Epidermal melanocyte (primary cell): ENCODE results near the gene LMBR1.
"Not testable (repeated sequence)": the region's sequence is repeated elsewhere in the genome, so short reads cannot be mapped to it uniquely, and the experiment has no call there.

Source experiments
- DNase-seq: peaks from one replicate; pipeline ENCODE4 v3.0.0; 2011; ENCODE audit warnings: low spot score; ENCODE audit not compliant: insufficient read length

LMBR1 gene

DNA sequence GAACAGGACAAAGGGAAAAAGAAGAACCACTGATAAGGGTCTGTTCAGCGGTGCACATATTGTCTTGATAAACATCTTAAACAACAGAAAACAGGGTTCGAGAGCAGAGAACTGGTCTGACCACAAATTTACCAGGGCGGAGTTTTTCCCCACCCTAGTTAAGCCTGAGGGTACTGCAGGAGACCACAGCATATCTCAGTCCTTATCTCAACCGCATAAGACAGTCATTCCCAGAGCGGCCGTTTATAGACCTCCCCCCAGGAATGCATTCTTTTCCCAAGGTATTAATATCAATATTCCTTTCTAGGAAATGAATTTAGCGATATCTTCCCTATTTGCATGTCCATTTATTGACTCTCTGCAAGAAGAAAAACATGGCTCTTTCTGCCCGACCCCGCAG, 195.7 kb downstream of the LMBR1 start:
- DNase-seq, result not testable (repeated sequence)

DNA sequence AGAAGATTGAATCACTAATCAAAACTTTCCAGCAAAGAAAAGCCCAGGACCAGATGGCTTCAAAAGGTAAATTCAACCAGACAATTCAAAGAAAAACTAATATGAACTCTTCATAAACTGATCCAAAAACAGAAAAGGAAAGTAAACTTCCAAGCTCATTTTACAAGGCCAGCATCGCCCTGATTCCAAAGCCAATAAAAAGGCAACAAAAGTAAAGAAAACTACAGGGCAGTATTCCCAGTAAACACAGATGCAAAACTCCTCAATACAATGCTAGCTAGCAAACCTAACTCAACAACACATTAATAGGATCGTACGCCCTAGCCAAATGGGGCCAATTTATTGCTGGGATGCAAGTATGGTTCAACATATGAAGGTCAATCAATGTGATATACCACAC, 199.4 kb downstream of the LMBR1 start:
- DNase-seq, result no peak

DNA sequence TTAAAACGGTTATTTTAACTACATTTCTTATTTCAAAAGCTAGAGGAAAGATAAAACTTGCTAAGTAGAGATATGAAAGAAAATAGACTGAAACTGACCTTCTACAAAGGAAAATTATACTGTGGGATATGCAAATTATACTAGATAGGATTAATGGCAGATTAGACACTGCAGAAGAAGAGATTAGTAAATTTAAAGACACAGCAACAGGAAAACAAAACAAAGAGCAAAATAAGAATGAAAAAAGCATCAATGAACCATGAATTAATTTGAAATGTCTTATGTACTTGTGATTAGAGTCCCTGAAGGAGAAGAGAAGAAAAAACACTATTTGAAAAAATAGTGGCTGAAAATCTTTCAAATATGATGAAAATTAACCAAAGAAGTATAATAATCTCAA, 200.1 kb downstream of the LMBR1 start:
- no peak for DNase-seq

DNA sequence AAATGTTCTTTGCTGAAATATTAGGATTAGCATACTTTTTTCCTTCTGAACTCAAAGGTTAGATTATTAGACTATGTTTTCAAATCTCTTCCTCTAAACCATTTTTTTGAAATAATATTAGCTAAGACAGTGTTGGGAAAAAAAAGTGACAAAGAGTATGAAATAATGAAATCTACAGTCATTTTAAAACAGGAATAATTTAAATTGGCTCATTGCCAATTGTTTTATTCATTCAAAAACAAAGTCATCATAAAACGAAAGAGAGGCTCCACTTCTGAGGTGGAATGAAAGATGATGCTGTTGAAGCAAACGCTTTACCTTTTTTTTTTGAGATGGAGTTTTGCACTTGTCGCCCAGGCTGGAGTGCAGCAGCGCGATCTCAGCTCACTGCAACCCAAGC, 201.2 kb downstream of the LMBR1 start:
- no peak for DNase-seq

DNA sequence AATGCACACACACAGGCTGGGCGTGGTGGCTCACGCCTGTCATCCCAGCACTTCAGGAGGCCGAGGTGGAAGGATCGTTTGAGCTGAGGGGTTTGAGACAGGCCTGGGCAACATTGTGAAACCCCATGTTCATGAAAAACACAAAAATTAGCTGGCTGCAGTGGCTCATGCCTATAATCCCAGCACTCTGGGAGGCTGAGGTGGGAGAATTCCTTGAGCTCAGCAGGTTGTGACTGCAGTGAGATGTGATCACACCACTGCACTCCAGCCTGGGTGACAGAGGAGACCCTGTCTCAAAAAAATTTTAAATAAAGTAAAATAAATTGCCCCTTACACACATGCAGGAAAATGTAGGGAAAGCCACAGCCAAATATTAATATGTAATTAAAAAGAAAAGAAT, 208.3 kb downstream of the LMBR1 start:
- DNase-seq, result no peak

DNA sequence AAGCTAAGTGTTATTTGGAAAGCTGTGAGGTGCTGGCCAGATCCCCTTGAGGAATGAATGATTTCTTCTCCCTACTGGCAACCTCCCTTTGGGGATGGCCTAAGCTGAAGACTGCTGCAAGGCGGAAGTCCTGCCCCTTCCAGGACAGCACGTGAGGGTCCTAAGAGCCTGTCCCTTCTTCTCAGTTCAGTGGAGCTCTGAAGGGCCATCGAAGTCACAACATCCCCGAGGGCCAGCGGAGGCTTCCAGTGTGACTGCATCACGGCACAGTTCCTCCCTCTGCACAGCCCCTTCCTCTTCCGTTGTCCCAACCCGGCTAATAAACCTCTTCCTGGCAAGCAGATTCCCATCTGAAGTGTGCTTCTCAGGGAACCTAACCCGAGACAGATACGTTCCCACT, 208.7 kb downstream of the LMBR1 start:
- DNase-seq, result no peak

DNA sequence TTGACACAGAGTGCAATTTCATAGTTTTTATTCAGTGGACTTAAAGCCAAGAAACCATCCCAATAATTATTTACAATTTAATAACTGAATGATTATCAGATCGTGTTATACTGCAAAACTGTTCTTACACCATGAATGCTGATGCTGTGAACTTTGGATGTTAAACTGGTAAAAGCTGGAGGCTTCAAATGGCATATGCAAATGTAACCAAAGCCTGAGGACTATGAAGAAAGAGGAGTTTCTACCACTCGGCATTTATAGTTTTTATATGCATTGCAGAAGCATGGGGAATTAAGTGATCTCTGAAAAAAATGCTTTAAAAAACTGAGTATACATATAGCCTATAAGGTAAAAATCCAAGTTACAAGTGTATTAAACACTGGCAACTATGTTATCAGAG, 210.1 kb downstream of the LMBR1 start:
- no peak for DNase-seq

DNA sequence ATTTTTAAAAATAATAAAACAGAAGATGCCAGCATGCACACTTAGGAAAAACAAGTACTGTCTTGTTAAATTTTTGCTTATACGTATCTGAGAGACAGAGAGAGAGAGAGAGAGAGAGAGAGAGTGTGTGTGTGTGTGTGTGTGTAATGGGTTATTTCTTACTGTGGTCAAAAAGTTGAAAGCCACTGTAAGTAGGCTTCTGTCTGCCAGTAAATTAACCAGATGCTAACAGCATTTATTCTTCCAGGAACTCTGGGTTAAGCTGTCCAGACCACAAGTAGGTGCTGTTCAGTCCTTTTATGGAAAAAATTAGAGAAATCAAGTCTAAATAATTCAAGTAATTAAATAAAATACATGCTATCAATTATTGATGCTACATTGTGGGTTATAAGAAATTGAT, 212.7 kb downstream of the LMBR1 start:
- DNase-seq, result no peak

DNA sequence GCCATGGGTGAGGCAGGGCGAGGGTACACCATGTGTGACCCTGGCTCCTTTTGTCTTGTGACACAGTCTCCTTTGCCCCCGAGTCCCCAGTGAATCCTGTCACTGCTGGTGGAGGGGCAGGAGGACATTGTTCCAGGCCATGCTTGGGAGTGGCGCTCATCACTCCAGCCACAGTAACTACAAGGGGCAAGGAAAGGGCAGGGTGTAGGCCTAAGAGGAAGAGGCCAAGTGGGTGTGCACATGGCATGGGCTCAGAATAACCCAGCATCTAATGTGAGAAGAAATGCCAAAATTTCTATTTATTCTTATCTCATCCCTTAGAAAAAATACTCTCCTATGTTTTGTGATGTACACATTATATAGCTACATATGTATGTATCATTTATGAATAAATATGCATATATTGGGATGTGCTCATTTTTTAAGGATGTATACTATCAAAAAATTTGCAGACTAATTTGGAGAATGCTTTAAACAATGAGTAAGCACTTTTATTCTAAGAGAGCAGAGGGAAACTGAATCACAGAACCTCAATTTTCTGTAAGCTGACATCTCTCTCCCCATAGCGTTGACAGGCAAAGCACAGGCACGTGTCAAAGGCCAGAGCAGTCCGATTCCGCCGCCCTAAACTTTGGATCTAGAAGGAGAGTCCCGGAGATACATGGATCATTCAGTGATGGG, 215.5 kb downstream of the LMBR1 start:
- DNase-seq, result no peak

DNA sequence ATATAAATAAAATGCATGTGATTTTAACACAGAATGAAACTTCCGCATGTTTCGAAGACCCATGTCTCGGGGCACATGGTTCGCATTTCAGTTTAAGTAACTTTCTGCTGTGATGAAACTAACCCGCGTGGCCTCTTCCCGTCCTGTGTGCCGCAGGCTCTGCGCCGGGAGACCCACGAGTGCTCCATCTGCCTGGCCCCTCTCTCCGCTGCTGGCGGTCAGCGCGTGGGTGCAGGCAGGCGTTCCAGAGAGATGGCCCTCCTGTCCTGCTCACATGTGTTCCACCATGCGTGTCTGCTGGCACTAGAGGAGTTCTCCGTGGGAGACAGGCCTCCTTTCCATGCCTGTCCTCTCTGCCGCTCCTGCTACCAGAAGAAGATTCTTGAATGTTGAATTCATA, 216.7 kb downstream of the LMBR1 start:
- no peak for DNase-seq

DNA sequence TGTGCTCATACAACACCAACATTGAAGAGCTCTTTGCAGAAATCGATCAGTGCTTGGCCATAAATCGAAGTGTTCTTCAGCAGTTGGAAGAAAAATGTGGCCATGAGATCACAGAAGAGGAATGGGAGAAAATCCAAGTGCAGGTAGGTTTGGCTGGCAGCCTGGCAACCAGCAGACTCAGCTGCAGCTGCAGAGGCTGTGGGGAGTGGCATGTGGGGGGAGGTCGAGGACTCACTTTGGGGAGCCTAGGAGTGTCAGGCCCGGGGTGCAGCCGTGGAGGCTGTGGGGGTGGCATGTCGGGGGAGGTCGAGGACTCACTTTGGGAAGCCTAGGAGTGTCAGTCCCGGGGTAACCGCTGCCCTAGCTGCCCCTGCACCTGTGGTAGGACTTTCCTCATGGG, 217.3 kb downstream of the LMBR1 start:
- DNase-seq, result no peak

DNA sequence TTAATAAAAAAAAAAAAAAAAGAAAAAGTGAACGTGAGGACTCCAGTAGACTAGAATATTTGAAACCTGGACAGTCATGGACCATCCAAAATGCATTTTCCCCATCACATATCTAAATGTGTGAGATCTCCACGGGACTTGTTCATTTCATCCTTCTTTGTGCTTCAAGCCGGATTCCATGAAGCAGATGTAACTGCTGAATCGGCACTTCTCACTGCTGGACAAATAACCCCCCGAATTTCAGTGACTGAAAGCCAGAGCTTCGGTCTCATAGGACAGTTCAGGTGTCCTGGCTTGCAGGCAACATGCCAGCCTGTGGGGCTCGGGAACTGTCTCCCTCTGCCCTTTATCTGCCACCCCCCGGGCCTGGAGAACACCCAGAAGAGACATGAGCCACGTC, 219.1 kb downstream of the LMBR1 start:
- DNase-seq, result no peak

DNA sequence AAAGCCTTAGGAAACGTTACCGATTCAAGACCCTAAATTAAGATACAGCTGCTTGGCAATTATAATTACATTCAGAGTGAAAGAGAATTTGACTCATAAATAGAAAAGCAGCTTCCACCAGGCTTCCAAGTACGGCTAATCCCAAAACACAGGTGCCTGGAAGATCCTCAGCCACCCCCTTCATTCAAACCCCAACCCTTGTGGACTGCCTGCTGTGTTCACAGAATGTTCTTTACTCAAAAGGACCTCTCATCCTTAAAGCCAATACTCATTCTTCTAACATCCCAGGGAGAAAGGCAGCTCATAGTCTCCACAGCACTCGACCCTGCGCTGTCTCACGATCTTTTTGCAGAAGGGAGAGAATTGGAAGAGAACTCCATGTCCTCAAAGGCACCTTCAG, 219.5 kb downstream of the LMBR1 start:
- DNase-seq, result no peak

DNA sequence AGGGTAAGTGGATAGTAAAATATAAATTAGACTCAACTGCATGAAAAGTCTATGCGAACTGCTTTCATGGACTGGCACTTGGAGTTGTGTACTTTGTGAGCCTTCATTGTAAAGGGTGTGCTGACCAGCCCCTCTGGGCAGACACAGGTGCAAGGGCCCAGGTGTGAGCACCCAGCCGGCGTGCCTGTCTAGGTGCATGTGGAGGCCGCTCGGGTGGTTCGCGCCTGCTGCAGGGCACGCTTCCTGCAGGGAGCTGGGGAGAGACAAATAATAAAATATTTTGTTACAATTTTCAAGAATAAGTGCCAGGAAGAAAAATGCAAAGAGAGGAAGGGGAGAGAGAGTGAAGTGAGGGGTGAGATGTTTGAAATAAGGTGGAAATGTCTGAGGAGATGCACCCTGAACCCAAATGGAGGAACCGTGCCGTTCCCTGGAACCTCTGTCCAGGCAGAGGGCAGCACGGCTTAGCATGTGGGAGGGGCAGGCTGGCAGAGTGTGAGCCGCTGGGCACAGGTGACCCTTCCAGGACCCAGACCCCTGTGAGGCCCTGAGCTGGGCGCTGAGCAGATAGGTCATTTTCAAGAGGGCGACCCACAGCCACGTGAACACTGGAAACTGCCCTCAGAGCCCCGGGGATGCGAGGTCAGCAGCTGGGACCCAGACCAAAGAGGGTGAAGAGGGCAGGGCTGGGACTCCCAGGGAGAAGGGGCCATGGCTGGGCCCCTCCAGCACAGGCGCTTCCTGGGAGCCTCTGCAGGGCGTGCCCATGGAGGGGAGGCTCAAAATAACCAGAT, 223.8 kb downstream of the LMBR1 start:
- no peak for DNase-seq

DNA sequence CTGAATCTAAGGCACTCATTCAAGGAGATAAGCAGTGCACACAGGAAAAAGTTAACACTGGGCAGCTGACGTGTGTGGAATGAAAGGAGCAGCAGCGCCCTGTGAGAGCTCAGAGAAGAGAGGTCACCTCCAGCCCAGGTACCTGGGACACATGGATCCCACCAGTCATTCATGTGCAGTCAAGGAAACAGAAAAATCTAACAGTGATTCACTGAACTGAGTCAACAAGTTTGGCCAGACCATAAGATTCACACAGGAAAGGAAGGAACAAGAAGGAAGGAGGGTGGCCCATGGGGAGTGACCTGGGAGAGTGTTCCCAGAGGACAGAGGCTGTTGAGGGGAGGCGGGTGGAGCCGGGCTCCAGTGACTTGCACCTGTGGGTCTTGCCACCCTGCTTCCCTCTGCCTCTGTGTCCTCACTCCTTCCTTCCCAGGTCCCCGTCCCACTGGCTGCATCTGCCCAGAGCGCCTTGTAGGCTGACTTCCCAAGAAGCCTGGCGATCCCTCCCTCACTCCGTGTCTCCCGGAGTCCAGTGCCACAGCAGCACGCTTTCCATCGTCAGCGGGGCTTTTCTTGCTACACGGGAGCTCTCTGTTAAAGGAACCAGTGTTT, 224.7 kb downstream of the LMBR1 start:
- no peak for DNase-seq

DNA sequence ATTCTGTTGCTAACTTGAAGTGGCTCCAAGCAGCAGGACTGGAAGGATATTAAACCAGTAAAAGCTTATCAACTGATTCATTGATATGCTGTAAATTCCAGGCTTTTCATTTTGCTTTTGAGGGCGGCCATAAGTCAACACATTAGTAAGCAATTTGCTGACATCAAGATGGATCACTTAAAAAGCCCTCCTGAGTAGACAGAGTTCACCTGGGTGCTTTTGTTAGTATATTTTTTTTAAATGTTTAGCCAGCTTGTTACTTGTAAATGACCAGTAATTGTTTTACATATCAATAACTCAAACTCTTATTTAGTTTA, 225.9 kb downstream of the LMBR1 start:
- DNase-seq, result no peak

DNA sequence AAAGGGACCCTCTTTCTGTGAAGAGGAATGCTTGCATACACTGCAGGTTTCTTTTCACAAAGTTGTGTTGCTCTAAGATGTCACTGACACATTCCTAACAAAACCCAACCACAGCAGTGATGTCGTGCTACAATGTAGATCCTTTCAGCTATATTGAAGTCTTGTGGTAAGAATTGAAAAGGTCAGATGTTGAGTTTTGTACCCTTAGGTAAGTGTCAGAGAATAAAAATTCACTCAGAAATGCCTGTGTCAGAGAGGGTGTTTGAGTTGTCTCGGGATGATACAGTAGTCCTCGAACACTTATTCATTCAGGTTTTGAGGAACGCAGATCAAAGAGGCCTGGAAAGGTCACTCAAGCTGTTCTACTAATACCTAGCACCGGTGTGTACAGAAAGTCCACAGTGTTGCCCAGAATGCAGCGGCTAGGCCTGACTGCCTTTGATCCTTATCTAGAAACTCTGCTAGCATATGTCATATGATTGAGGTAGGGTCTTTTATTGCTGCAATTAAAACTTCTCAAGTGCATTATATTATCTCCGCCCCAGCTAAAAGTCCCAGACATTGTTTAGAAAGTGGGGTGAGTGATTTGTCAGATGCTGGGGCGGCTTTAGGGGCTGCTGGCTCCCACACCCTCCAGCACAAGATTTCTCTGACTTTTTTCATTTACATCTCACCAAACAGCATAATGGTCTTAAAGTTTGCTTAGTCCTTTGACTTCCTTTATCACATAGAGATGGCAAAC, 226.4 kb downstream of the LMBR1 start:
- DNase-seq, result no peak

DNA sequence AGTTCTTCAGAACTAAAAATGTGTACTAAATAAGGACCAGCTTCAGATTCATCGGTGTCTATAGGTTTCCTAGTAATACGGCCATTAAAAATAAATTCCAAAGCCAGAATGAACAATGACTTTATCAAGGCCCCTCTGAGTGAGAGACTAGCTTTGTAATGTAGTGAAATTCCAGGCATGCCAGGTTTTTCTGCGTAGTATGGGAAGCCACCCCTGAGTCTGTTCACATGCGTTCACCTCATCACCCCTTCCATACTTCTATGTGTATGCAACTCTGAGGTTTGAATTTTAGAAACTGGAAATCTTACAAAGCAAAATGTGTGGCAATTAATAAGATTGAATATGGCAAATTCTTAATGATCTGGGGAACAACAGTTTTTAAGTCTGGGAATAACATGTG, 227.9 kb downstream of the LMBR1 start:
- no peak for DNase-seq

DNA sequence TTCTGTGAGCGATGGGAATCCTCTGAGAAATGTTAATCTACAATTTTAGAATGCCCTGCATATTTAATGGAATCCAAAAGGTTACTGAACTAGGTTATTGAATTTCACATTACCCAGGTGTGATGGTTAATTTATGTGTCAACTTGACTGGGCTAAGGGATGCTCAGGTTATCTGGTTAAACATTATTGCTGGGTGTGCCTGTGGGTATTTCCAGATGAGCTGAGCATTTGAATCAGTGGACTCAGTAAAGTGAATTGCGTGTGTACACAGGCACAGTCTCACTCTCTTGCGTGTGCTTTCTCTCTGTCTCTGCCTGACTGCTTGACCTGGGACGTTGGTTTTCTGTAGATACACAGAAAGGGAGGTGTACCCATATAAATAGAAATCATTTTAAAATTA, 230.7 kb downstream of the LMBR1 start:
- no peak for DNase-seq

DNA sequence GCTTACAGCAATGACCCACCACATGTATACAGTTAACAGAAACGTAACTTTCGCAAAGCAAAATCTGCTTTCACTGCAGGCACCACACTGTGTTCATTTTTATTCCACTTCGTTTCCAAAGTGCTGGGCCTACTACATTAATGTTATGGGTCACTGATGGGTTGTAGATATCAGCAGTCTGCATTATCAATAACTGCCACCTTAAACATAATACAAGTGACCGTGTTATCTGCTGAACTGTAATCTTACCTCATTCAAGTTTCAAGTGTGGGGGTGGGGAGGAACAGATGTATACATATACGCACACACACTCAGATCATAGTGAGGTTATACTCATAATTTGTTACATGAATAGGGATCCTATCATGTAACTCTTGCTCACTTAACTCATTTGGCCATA, 231.3 kb downstream of the LMBR1 start:
- DNase-seq, result no peak

DNA sequence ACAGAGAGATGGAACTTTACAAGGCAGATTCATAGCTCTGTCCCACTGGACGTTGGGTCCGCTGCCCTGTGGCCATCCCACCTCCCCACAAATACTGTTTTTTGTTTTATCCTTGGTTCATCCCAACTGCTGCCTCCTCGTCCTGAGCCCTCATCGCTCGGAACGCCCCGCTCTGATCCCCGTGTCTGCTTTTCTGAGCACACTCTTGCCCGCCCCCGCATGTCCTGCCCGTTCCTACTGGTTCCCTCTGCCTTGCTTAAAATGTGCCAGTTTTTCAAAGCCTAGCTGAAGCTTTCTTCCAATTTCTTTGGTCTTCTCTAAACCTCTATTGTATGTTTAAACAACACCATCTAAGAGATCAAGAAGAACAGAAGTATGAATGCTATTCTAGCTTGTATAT, 233.0 kb downstream of the LMBR1 start:
- no peak for DNase-seq

DNA sequence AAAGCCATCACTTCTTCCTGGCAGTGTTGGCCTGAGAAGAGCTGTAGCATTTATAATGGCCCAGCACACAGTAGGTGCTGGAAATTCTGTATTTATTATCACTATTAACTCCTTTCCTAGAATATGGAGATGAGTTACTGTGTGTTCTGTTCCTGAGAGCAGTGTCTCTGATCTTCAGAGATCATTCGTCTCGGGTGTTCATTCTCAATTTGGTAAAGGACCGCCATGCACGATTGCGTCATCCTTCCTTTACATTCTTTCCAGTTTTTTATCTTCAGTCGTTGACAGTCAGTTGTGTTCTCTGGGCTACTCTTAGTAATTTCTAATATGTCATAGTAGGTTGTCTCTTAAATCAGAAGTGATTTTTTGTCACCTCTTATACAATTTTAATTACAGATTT, 233.8 kb downstream of the LMBR1 start:
- no peak for DNase-seq
